ENCODE measurements around the gene HIGD1C.

GRCh38 chr12:51018956-51019355, 66.6 kb downstream of the HIGD1C start:
- TF ChIP-seq CTCF (IDR thresholded peaks at IDR 0.05) (no peak), POLR2A (IDR thresholded peaks at IDR 0.05) (no peak)

Data from thyroid gland (tissue), 4 donors.